IPS-15b (cell line): Measurements from ENCODE around the gene LAMA2.

Source experiments
- H3K27me3 ChIP-seq: one replicate; pipeline ENCODE4 v1.6.1; 2013; ENCODE audit warnings: low read length; ENCODE audit not compliant: control insufficient read depth, insufficient read depth
- H3K36me3 ChIP-seq: one replicate; pipeline ENCODE4 v1.6.1; 2013; ENCODE audit warnings: low read length; ENCODE audit not compliant: control insufficient read depth, insufficient read depth
- H3K4me1 ChIP-seq: one replicate; pipeline ENCODE4 v1.6.1; 2013; ENCODE audit warnings: mild to moderate bottlenecking, low read length; ENCODE audit not compliant: control insufficient read depth, insufficient read depth
- H3K4me3 ChIP-seq: one replicate; pipeline ENCODE4 v1.5.1; 2013; ENCODE audit warnings: low read depth, low read length
- H3K9ac ChIP-seq: one replicate; pipeline ENCODE4 v1.6.1; 2013; ENCODE audit warnings: low read depth, mild to moderate bottlenecking, low read length
- H3K9me3 ChIP-seq: one replicate; pipeline ENCODE4 v1.6.1; 2013; ENCODE audit warnings: mild to moderate bottlenecking, low read length; ENCODE audit not compliant: control insufficient read depth, insufficient read depth

The LAMA2 gene

DNA sequence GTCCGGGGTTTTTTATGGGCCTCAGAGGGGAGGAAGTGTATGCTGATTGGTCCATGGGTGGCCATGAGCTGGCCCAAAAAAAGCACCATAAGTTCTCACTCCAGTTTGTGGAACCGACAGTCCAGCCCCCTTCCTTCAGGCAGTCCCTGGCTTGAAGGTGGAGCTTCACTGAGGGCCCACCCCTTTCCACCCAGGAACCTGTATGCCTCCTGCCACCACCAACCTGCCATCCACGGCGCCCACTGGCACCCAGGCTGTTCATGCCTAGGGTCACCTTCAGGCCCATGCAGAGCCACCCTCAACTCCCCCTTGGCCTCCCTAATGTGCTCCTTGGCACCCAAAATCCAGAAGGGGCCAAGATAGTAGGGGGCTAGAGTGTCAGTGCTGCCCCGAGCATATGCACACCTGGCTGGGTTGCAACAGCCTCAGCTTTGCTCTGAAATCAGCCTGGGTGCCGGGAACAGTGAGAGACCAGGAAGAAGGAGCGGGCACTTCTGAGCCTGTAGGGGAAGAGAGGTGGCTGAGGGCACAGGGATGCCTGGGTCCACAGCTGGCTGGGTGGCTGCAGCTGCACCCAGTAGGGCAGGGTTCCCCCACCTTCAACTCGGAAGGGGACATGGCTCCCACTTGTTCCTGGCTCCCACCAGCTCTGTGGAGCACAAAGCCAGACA, 534.6 kb downstream of the LAMA2 start:
- Histone ChIP-seq H3K4me1 (no peaks in the 10 kb centered on the region), H3K9ac (no peak overlapping the region), H3K9me3 (no peaks in the 10 kb centered on the region), H3K4me3 (no peak overlapping the region), H3K36me3 (no peaks in the 10 kb centered on the region), H3K27me3 (no peaks in the 10 kb centered on the region)

DNA sequence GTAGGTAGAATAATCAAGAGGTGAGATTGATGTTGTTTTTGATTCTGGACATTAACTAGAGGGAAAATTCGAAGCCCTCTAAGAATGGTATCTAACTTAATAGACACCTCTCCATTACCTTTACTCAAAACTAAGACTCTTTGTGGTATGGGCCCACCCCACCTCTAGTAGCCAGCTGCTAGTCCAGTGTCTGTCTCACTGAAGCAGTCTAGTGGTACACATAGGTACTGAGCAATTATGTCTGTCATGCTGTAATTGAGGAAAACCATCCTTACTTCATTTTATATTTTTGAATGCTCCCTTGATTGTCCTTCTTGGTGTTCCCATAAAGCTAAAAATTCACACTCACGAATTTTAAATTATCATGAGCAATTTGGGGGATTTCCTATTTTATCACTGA, 536.4 kb downstream of the LAMA2 start:
- Histone ChIP-seq H3K4me1 (no peaks in the 10 kb centered on the region), H3K9me3 (no peaks in the 10 kb centered on the region), H3K4me3 (no peak overlapping the region), H3K9ac (no peak overlapping the region), H3K36me3 (no peaks in the 10 kb centered on the region), H3K27me3 (no peaks in the 10 kb centered on the region)

DNA sequence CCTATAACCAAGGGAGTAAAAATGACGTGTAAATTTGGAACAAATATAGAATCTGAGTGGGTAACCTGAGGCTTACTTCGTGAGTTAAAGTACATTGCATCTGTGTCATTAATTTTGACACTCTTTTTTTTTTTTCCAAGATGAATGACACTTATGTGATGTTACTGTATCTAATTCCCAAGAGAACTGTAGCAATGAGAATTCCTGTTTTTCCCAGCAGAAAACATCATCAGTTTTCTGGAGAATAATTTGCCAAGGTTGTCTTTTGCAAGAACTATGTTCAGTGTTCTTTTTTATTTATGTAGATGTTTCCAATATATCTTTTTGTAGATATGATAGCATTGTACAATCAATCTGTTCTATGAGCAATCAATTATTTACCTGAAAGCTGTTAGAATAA, 543.4 kb downstream of the LAMA2 start:
- H3K27me3 ChIP-seq: no peaks in the 10 kb centered on the region
- no peak overlapping the region for H3K9ac ChIP-seq
- no peaks in the 10 kb centered on the region for H3K36me3 ChIP-seq
- no peak overlapping the region for H3K4me3 ChIP-seq
- H3K9me3 ChIP-seq: no peaks in the 10 kb centered on the region
- no peaks in the 10 kb centered on the region for H3K4me1 ChIP-seq

DNA sequence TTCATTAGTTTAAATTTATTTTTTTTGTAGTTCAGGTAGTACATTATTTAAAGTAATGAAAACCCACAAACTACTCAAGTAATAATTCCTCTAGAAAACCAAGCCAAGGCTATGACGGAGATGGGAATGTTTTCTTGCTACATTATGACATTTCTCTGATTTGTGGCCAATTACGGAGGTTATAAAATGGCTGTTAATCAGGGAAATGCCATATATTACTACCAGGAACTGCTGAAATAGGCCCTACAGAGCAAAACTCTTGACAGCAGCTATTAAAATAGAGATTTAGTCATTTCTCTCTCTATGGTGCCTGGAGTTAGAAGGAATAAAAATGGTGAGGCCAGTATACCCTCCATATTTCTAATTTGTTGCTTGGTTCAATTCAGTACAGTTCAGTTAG, 547.0 kb downstream of the LAMA2 start:
- no peak overlapping the region for H3K4me3 ChIP-seq
- H3K36me3 ChIP-seq: no peaks in the 10 kb centered on the region
- no peaks in the 10 kb centered on the region for H3K4me1 ChIP-seq
- H3K27me3 ChIP-seq: no peaks in the 10 kb centered on the region
- no peaks in the 10 kb centered on the region for H3K9me3 ChIP-seq
- H3K9ac ChIP-seq: no peak overlapping the region

DNA sequence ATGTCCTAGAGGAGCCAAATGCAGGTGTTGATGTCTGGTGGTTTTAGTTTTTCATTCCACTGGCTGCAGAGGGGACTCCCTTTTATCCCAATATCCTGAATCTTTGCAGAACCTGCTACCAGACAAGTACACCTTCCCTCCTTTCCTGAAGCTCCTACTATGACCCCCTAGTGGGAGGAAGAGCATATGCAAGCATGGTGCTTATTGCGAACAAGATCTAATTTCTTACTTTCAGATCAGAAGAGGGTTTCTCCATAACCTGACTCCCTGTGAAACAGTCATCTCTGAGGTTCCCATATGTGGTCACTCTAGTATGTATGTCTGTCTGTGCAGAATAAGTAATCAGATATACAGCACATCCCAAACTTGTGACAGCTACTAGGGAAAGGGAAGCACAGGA, 549.8 kb downstream of the LAMA2 start:
- no peaks in the 10 kb centered on the region for H3K27me3 ChIP-seq

DNA sequence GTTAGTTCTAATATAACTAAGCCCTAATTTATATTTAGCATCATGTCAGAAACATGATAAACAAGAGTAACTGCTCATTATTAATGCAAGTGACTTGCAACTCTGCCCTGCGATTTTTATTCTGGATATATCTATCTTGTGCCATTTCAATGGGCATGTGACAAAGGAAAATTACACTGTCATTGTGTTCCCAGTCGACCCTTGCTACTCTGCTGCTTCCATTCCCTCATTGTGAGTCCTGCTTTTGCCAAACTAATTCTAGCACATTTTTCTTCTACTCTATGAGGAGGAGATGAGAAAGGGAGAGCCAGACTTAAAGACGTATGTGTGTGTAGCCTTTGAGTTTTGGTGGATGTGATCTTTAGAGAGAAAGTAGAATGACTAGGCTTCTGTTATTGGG, 551.2 kb downstream of the LAMA2 start:
- Histone ChIP-seq H3K9me3 (no peaks in the 10 kb centered on the region), H3K36me3 (no peaks in the 10 kb centered on the region), H3K4me3 (no peak overlapping the region), H3K9ac (no peak overlapping the region), H3K4me1 (peaks cover 2% of the 10 kb centered on the region), H3K27me3 (no peaks in the 10 kb centered on the region)

More for the DNA sequence above, 549.8 kb downstream of the LAMA2 start:
- Histone ChIP-seq H3K4me1 (peaks cover 2% of the 10 kb centered on the region), H3K36me3 (no peaks in the 10 kb centered on the region), H3K9ac (no peak overlapping the region), H3K4me3 (no peak overlapping the region), H3K9me3 (no peaks in the 10 kb centered on the region)

DNA sequence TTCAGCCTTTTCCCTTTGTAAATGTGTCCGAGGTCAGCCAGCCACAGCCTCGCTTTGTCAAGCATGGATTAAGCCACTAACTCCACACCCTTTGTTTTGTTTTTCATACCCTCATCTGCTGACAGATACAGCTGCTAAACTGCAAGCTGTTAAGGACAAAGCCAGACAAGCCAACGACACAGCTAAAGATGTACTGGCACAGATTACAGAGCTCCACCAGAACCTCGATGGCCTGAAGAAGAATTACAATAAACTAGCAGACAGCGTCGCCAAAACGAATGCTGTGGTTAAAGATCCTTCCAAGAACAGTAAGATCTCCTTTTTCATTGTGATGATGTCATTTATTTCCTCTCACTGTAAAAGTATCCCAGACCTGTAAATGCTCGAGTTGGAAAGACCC, 557.8 kb downstream of the LAMA2 start:
- Histone ChIP-seq H3K9ac (no peak overlapping the region), H3K27me3 (no peaks in the 10 kb centered on the region), H3K9me3 (no peaks in the 10 kb centered on the region), H3K4me1 (peaks cover 10% of the 10 kb centered on the region), H3K4me3 (no peak overlapping the region), H3K36me3 (no peaks in the 10 kb centered on the region)

DNA sequence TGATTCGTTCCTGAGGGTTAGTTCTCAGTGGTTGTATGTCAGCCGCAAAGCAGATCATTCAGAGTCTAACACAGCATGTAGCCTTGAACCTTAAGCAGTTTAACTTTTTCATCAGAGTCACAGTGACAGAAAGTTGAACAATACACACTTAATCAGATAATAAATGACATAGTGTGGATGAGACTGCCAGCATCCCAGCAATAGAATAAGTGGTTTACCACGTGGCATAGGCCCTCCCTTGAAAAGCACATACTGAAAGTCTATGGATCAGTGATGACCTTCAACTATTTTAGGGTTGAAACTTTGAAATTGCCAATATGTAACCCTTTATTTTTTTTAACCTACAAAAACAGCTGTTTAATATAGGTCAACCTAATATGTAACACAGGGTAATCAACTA, 561.7 kb downstream of the LAMA2 start:
- Histone ChIP-seq H3K9me3 (no peaks in the 10 kb centered on the region), H3K36me3 (no peaks in the 10 kb centered on the region), H3K9ac (no peak overlapping the region), H3K4me3 (no peak overlapping the region), H3K4me1 (peaks cover 14% of the 10 kb centered on the region), H3K27me3 (no peaks in the 10 kb centered on the region)

DNA sequence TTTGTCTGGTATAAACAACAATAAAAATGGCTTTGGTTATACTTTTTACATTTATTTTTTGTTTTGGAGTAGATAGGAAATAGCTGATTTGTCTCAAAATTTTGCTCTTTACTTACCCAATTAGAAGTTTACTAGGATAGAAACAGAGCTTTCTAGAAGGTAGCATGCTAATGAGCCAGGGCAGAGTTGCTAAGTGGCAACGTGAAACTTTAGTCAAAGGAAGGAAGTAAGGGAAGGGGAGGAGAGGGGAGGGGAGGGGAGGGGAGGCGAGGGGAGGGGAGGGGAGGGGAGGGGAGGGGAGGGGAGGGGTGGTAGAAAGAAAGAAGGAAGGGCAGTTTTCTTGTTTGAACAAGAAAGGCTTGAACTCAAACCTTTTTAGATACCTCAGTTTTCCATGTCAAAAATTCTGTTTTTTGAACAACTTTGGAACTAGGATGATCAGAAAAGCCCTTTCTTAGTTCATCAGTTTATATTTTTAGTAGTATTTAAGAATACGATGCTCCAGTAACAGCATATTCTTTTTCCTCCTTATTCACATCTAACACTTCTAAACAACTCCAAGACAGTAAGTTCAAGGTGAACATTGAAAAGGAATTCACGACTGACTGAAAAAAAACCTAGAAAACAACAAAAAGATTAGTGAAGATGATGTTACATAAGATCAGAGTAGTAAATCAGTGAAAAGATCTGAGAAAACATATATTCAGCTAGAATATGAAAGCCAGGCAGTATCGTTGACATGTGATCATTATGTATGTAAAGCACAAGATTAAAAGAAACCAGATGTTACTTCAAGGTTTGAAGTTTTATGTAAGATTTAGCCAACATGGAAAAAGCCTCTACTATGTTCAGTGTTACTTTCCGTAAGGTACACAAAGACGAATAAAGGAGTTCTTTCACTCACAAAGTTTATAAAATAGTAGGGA, 563.6 kb downstream of the LAMA2 start:
- Histone ChIP-seq H3K27me3 (no peaks in the 10 kb centered on the region), H3K4me3 (no peak overlapping the region), H3K9me3 (no peaks in the 10 kb centered on the region), H3K9ac (no peak overlapping the region), H3K4me1 (peaks cover 5% of the 10 kb centered on the region), H3K36me3 (no peaks in the 10 kb centered on the region)

DNA sequence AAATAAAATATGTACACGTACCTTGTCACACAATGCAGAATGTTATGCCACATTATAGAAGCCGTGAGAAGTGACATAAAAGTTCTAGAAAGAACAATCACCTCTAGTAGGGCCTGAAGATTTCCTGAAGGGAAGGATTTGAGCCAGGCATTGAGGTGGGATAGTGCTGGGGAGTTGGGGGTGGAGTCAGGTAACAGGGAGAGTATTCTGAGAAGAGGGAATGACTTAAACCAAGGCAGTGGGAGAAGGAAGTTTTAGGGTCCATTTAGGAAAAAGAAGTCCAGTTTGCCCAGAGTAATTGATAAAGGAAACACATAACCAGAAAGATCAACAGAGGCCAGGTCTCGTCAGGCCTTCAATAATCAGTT, 564.2 kb downstream of the LAMA2 start:
- no peak overlapping the region for H3K4me3 ChIP-seq
- H3K9ac ChIP-seq: no peak overlapping the region
- no peaks in the 10 kb centered on the region for H3K36me3 ChIP-seq
- peaks cover 5% of the 10 kb centered on the region for H3K4me1 ChIP-seq
- H3K27me3 ChIP-seq: no peaks in the 10 kb centered on the region
- H3K9me3 ChIP-seq: no peaks in the 10 kb centered on the region

DNA sequence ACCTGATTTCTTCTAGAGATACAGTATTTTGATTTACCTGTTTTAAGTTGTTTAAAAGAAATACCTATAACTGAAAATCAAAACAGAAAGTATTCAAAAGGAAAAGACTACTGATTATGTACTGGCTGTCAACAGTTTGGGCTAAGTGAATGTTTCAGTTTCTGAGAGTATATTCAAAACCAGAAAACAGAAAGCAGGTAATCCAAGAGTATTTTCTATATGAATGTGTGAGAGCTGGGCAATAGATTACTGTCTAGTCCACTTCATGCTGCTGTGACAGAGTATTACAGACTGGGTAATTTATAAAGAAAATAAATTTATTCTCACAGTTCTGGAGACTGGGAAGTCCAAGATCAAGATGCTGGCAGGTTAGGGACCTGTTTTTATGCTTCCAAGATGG, 566.0 kb downstream of the LAMA2 start:
- no peaks in the 10 kb centered on the region for H3K9me3 ChIP-seq
- peaks cover 5% of the 10 kb centered on the region for H3K4me1 ChIP-seq
- H3K36me3 ChIP-seq: no peaks in the 10 kb centered on the region
- no peaks in the 10 kb centered on the region for H3K27me3 ChIP-seq
- no peak overlapping the region for H3K9ac ChIP-seq
- H3K4me3 ChIP-seq: no peak overlapping the region

DNA sequence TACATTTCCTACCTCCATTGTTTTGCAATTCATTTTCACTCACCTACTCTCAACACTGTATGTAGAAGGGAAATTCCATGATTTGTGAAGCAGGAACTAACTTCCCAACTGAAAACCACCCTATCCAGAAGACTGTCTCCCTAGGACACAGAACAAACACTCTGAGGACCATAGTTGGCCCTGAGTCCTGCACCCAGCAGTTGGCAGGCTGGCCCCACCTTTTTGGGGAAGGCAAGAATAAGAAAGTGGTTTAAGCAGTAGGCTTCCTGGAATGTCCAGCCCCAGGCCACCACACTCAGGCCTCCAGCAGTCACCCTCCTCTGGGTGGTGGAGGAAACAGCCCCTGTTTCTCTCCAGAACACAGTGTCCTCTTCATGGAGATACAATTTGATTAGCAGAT, 568.2 kb downstream of the LAMA2 start:
- Histone ChIP-seq H3K27me3 (no peaks in the 10 kb centered on the region), H3K4me1 (peaks cover 5% of the 10 kb centered on the region), H3K9ac (no peak overlapping the region), H3K4me3 (no peak overlapping the region), H3K9me3 (no peaks in the 10 kb centered on the region), H3K36me3 (no peaks in the 10 kb centered on the region)
